NCI-H2107 treated with DMSO at 0.1 percent for 48 hours (cell line): ENCODE measurements around the gene PPP2R2C.

Source experiments
- DNase-seq: peaks from one replicate; lab custom pipeline; 2025; ENCODE audit not compliant: unreplicated experiment; lab: John Stamatoyannopoulos, UW

The PPP2R2C gene

DNA sequence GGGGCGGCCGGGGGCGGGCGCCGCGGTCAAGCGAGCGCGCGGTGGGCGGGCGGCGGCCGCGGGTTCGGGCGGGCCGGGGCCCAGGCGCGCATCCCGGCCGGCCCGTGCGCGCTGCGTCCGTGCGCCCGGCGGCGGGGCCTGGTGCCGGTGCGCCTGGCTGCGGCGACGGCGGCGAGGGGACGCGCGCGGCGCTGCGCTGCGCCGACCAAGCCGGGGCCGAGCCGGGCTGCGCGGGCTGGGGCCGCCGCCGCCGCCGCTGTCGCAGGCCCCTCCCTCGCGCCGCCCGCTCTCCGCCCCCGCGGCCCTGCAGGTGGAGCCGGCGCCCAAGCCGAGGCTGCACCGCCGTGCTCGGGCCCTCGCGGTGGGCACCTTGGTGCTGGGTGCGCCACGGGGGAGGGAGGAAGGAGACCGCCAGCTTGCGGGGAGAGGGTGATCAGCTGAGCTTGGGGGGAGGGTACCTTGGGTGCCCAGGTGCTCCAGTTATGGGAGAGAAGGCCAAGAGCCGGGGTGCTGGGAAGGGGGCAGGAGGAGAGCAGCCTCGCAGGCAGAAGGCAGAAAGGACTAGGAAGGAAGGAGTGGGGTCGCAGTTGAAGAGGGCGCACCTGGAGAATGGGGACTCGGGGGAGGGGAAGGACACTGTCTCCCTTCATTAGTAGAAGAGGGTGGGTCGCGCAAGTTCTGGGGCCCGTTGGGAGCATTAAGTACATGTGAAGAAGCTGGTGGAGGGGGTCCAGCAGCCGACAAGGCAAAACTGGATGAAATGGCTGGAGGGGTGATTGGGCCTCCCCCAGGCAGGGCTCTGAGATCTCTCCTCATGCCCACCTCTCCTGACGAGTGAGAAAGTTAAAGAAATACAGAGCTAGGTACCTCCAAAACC, at the start of gene PPP2R2C:
Gene PPP2R2C, minus strand, starts transcription at position 228 of the 877 bp plus-strand sequence. CDS start 385 bp downstream, outside the sequence.
- DNase-seq, result no peak

DNA sequence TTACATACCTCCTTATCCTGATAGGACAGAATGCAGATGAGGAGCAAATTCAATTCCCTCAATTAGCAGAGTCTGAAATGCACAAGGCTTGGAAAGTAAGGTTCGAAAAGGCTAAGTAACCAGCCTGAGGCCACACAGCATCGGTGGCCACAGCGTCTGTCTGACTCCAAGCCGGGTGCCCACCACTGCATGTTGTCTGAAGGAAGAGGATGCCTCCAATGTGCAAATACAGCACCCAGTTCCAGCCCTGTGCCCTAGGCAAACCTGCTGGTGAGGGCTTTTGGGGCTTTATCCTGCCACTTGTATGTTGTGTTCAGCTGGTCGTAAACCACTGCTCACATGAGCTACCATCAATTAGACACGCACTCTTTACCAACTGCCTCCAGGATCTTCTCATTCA, 48.6 kb upstream of the PPP2R2C start:
- no peak for DNase-seq

DNA sequence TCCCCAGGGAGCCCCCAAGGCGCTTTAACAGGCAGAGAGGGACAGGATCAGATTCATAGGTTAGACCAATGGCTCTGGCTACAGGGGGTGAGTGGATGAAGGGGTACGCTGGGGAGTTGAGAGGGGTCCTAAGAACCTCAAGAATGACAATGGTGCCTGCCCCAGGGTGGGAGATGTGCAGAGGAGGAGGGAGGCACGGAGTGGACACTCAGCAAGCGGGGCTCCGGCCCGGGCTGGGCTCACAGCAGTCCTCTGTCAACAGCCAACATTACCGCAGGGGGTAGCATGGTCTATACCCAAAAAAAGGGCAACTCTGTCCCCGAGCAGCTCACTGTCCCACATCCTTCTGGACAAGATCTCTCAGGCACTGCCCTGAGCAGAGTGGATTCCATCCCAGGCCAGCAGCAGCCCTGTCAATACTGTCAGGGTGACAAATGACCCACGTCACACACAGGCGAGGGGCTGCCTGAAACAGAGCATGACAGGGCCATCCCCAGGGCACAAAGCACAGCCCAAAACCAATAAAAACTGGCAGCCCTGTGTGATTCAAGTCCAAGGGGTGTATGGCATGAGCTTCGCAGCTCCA, 47.7 kb upstream of the PPP2R2C start:
- no peak for DNase-seq

DNA sequence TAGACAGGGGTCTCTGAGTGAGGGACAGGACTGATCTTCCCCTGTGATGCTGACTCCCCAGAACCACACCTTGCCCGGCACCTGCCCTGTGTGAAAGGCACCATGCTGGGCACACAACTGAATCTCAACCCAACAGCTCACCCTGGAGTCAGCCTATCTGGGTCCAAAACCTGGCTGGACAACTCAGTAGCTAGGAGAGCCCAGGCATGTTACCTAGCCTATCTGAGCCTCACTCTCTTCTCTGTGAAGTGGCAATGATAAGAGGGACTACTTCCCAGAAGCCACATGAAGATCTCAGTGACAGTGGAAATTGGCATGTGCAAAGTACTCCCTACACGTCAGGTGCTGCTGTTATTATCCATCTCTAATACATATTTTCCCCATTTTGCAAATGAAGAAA, 44.8 kb upstream of the PPP2R2C start:
- DNase-seq, result no peak

DNA sequence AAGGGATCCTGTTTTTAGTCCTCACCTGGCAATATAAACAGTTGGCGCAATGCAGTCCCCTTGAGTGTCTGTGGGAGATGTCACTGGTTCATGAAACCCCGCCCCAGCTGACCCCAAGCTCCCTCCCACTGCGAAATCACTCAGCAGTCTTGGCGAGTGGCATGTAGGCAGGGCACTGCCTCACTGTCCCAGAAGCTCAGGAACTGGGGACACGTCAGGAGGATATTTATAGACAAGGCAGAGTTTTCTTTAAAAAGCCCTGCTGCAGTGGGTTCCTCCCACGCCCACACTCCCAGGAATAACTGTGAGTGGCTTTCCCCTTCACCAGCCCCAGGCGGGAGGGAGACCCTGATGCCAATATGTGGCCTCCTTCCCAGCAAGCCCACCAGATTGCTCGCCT, 44.3 kb upstream of the PPP2R2C start:
- DNase-seq, result no peak

DNA sequence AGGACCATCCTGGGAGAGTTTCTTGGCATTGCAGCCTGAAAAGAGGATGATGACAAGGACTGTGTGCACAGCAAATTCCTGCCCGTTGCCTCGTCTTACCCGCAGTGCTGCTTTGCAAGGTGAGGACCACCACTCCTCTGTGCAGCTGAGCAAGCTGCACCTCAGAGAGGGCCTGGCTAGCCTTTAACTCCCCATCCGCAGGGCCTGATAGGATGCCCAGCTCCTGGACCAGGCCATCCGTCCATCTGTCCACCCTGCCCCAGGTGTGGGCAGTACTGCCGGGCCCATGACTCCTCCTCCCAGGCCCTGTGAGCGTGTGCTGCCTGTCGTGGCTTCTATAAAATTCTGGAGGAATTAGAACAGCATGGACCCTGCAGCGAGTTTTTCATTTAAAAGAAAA, 43.9 kb upstream of the PPP2R2C start:
- no peak for DNase-seq

DNA sequence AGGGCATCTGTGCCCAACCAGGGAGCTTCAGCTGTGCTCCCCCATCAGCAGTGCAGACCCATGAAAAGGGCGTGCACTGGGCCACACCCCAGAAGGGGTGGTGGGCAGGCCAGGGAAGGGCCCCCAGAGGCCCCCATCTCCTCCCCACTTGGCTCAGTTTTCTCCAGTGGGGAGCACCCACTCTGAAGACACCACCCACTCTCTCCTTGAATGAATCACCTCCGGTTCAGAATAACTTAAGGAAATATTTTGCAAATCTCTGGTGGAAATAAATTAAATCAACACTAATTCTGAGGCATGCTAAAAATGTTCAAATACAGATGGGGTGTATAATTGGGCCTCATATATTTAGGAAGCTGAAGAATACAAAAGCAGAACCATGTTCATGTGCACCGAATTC, 41.3 kb upstream of the PPP2R2C start:
- DNase-seq, result no peak

DNA sequence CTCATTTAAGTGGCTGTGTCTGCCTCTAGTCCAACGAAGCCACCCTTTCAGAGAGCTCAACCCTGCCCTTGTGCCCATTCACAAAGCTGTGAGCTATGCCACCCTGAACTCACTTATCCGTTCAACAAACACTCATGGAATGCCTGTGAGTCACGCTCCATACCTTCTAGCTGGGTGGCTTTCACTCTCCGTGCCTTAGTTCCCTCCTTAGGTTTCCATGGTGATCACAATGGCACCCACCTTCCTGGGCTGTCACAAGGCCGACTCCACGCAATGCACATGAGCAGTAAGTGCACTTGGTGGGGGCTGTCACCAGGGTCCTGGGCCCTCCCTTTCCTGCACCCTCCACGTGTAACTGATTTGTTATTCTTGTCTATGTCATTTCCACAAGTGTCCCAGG, 37.2 kb upstream of the PPP2R2C start:
- no peak for DNase-seq

DNA sequence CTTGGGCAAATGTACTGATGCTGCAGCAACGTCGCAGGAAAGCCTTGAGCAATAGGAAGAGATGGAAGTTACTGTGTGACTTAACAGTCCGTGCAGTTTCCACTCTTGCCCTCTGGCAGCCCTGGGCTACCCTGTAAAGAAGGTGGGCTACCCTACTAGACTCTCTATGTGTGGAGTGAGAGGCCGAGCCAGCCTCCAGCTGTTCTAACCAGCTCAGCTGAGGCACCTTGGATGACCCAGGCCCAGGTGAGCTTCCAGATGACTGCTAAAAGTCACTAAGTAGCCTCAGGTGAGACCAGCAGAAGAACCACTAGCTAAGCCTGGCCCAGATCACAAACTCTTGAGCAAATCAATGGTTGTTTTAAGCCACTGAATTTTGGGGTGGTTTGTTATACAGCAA, 34.9 kb upstream of the PPP2R2C start:
- DNase-seq, result no peak

DNA sequence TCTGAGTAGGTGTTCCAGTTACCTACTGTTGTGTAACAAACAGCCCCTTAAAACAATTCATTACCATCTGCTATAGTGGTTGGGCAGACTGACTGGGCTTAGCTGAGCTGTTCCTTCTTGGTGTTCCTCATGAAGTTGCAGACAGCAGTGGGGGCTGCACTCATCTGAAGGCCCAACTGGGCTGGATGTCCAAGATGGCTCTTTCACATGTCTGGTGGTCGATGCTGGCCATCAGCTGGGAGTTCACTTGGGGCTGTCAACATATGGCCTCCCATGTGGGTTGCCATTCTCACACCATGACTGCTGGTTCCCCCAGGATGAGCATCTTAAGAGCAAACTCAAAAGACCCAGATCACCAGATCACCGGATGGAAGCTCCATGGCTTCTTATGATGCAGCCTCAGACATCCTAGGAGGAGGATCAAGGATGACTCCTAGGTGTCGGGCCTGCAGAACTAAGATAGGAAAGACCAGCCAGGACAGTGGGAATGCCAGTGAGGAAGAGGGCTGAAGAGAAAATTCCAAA, 34.3 kb upstream of the PPP2R2C start:
- no peak for DNase-seq

DNA sequence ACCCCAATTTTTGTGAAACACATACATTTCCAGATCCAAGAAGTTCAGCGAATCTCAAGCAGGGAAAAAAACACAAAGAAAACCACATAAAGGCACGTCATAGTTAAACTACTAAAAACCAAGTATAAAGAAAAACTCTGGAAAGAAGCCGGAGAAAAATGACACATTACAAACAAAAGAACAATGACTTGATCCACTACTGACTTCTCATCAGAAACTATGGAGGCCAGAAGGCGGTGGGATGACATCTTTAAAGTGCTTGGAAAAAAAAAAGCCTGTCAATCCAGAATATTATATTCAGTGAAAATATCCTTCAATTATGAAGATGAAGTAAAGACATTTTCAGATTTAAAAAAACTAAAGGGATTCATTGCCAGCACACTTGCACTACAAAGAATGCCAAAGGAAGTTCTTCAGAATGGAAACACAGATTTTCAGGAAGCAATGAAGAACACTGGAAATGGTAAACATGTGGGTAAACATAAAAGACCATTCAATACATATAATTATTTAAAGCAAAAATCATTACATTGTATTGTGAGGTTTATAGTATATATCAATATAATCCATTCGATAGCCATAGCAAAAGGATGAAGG, 32.6 kb upstream of the PPP2R2C start:
- DNase-seq, result no peak

DNA sequence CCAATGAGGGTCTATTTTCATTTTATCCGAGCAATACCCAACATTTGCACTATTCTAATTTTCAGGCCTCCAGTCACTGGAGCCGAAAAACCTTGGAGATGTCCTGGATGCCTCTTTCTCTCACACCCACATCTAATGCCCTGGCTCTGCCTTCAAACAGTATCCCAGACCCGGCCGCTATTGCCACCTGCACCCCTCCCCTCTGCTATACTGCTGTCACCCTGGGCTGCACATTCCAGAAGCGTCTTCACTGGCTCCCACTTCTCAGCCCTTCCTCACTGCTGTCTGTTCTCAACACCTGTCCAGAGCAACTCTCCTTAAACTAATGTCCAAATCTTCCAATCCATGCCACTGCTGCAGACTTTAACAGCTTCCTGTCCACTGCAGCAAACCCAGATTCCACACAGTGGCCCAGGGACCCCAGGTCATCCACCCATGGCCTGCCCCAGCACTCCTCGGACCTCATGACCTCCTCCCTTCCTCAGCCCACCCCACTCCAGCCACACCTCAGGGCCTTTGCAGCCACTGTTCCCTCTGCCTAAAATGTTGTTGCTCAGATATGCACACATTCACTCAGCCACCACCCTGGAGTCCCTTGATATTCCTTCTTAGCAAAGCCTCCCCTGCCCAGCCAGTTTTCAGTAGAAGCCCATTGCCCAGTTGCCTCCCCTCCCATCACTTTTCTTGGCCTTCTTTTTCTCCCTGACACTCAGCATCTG, 30.5 kb upstream of the PPP2R2C start:
- no peak for DNase-seq

DNA sequence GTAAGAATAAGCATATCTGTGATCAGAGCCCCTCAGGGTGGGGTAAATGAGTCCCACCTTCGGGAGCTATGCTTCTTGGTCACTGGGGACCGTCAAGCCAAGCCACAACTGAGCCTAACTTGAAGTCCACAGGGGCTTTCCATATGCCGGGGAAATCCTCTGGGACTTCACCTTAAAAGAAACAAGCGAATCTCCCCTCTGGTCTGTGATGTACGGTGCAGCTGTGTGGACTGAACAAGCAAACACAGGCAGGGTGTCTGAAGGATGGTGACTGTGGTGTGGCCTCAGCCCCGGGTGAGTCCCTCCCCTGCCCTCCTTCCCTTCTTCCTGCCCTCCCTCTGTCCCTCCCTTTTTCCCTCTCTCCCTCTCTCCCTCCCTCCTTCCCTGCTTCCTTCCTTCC, 29.7 kb upstream of the PPP2R2C start:
- DNase-seq, result no peak

DNA sequence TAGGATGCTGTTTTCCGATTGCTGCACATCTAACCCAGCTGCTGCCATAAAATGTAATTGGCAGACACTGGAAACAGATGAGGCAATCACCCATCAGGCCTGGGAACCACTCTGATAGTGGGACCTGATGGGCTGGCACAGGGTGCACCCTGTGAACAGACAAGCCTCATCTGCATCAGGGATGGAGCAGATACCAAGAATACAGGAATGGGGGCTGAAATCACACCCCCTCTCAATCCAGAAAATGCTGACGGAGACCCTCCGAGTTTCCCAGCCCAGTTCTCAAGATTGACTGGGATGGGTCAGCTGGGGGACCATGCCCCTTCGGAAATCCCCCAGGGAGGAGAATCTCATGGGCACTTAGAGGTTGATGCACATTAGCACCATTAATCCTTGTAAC, 28.8 kb upstream of the PPP2R2C start:
- DNase-seq, result no peak

DNA sequence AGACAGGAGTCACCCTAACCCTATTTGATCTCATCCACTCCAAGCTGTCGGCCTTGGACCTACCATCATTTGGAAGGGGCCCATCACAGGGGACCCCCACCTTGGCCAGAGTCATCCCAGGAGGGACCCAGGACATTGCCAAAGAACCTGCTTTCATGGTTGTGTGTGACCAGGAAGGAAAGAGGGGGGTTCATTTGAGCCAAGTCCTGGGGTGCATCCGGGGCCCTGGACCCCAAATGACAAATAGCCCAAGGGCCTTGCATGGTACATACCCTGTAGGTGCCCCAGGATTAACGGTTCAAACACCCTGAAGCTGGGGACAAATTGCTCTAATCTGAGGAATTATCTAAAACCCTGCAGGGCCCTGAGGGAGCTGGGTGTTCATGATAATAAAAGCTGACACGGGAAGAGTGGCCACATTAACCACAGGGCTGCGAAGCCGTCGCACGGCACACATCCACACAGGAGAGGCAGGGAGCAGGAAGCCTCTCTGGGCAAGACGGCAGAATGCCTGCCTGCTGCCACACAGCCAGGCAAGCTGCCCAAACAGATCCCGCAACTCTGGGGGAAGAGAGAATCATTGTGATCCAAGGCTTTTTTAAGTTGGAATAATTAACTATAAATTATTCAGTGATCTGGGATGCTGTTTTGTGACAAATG, 28.2 kb upstream of the PPP2R2C start:
- no peak for DNase-seq

DNA sequence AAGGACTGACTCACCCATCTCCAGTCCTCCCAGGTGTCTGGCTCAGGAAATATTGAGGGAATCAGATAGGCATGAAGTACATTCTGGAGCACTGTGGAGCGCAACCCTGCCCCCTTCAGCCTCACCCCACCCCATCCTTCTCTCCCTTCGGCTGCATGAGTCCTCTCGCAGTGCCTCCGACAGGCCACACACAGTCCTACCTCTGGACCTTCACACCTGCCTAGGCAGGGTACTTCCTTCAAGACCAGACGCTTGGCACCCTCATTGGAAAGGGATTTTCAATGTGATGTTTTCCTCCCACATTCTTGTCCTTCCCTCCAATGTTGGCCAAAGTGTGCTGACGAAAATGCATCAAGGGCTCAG, 26.8 kb upstream of the PPP2R2C start:
- no peak for DNase-seq

DNA sequence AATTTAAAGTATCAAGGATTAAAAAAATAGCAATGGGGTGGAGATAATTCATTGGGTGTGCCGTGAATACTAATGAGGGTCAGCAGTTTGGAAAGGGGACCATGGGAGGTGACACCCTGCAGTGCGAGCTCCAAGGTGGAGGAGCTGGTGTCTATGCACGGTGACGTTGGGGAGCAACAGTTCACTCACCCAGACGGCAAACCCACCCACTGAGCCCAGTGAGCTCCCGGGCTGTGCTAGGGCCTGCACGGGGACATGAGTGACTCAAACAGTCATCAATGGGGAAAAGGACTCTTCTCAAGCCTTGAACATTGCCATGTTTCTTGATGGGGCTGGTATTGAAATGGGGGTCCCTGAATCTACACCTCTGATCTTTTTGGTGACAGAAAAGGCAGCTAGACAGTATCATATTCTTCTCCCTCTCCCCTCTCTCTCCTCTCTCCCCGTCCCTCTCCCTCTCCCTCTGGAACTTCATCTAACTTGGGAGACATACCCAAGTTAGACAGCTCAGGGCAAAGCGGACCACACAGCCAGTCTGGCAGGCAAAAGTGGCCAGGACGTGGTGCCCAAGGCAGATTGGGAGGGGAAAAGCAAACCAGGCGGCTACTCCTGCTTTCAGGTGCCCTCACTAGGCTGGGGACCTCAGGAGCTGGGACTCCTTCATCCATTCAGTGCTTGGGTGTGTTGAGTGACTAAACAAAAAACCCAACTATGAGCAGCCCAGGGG, 26.3 kb upstream of the PPP2R2C start:
- no peak for DNase-seq

DNA sequence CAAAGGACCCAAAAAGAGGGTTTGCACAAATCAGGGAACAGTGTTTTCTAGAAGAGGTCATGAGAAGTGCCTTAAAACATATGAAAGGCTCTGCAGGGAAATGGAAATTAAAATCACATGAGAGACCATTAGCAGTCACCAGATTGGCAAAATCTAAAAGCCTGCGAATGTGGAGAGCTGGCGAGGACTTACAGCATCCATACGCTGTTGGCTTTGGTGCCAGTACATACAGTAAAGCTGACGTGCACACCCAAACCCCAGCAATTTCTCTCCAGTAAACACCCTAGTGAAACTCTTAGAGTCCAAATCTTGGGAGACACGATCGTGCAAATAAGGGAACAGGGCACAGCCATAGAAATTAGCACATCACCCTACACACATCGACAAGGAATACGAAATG, 25.4 kb upstream of the PPP2R2C start:
- no peak for DNase-seq

DNA sequence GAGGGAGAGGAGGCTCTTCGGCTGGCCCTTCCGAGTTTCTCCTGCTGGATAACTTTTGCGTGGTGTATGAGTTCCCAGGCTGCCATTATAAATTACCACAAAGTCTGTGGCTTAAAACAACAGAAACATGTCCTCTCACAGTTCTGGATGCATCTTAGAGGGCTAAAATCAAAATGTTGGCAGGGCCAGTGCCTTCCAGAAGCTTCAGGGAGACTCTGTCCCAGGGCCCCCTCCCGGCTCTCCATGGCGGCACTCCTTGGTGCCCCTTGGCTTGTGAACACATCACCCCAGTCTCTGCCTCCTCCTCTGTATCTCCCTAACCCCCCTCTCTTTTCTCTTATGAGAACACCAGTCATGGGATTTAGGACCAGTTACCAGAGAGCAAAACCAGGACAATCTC, 23.3 kb upstream of the PPP2R2C start:
- no peak for DNase-seq

DNA sequence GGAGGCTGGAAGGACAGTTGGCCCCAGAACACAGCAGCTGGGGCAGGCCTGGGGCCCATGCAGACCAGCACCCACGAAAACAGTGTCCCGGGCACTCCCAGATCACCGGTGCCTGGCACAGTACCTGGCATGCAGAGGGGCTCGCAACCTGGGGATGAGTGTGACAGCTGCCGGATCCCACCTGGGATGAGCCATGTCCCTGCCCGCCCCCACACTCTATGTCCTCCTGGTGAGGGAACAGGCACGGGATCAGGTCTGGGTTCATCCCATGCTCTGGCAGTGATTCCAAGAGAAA, 22.8 kb upstream of the PPP2R2C start:
- no peak for DNase-seq
